ENCODE measurements around the gene WRAP73. TPM values are rescaled to one million over a fixed set of nuclear protein-coding genes. Genes with fewer than 3 reads are reported as not detected.

Gene WRAP73
- total and polyA plus RNA-seq, 8 donors = 0.89 to 55.4 (median 12.6) TPM

DNA sequence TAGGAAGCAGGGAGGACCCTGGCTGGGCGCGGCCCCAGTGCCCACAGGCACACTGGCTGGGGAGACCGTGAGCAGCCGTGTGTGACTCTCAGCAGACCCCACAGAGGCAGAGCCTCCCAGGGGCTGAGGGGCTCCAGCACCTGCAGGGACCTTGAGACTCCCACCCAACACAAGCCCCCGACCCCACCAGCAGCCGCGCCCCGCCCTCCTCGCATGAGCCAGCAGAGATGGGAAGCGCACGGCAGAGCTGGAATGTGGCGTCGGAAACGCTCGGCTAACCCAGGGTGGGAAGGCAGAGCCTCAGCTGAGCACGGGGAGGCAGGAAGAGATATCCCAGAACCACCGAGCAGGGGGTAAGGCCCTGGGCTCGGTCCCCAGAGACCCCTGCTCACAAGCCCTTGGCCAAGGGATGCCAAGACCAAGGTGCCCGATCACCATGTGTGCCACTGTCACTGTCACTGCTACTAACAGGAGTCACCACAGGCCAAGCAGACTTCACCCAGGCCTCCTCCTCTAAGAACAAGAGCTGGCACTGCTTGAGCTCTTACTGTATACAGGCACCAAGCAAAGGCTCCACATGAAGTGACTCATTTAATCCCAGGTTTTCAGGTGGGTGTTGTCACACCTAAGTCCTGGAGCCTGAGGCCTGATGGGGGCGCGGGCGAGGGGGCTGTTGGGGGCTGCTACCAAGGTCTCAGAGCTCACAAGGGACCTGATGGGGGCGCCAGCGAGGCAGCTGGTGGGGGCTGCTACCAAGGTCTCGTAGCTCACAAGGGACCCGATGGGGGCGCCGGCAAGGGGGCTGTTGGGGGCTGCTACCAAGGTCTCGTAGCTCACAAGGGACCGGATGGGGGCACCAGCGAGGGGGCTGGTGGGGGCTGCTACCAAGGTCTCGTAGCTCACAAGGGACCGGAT is 58.7 kb downstream of the WRAP73 start:
- WGBS, 5 donors = 85 to 92% (median 87%) methylated on average over 27 to 32 of the region's 33 CpGs
- Histone ChIP-seq H3K9me3 (no peaks in the 10 kb centered on the region), H3K36me3 (no peaks in the 10 kb centered on the region), H3K4me1 (peaks cover 0 to 10% (median 4%) of the 10 kb centered on the region in 4 donors), H3K4me3 (no peak overlapping the region), H3K27me3 (peaks cover 0 to 22% (median 0%) of the 10 kb centered on the region in 3 donors), H3K27ac (no peak overlapping the region)
- no peak for DNase-seq
- TF ChIP-seq EP300 (IDR thresholded peaks at IDR 0.05) (no peak), POLR2AphosphoS5 (IDR thresholded peaks at IDR 0.05) (no peak), POLR2A (IDR thresholded peaks at IDR 0.05) (no peak)
- TF ChIP-seq, protein P1, sequence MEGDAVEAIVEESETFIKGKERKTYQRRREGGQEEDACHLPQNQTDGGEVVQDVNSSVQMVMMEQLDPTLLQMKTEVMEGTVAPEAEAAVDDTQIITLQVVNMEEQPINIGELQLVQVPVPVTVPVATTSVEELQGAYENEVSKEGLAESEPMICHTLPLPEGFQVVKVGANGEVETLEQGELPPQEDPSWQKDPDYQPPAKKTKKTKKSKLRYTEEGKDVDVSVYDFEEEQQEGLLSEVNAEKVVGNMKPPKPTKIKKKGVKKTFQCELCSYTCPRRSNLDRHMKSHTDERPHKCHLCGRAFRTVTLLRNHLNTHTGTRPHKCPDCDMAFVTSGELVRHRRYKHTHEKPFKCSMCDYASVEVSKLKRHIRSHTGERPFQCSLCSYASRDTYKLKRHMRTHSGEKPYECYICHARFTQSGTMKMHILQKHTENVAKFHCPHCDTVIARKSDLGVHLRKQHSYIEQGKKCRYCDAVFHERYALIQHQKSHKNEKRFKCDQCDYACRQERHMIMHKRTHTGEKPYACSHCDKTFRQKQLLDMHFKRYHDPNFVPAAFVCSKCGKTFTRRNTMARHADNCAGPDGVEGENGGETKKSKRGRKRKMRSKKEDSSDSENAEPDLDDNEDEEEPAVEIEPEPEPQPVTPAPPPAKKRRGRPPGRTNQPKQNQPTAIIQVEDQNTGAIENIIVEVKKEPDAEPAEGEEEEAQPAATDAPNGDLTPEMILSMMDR (IDR thresholded peaks at IDR 0.05) = no peak
- intact Hi-C loops (cut with DNase I; ENCODE audit: low total_unique reads) = no loop called here

DNA sequence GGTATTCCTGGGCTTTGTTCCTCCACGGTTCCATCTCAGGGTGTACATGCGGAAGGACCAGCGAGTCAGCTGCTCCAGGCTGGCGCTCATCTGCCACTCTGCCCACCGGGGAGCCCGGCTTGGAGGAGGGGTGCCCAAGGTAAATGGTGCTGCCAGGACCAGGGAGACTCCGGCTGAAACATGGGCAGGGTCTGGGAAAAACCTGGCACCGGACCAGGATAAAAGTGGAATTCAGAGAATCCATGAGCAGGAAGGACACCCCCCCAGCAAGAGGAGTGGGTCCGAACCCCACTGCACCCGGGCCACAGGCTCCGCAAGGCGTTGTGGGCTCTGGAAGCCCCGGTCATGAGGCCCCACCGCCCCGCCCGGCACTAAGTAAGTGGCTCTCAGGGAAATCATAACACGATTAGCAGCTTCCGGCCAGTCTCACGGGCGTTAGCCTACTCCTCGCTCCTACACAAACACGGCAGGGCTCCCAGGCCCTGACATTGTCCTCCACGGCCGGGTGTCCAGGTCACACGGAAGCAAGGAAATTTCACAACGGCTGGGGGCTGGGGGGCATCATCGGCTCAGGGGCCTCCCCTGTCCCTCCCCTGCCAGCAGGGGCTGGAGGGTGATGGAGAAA is 59.7 kb downstream of the WRAP73 start:
- H3K27ac ChIP-seq = no peak overlapping the region
- 29 to 51% (median 48%) methylated on average over 18 to 27 of the region's 27 CpGs for WGBS, 5 donors

DNA sequence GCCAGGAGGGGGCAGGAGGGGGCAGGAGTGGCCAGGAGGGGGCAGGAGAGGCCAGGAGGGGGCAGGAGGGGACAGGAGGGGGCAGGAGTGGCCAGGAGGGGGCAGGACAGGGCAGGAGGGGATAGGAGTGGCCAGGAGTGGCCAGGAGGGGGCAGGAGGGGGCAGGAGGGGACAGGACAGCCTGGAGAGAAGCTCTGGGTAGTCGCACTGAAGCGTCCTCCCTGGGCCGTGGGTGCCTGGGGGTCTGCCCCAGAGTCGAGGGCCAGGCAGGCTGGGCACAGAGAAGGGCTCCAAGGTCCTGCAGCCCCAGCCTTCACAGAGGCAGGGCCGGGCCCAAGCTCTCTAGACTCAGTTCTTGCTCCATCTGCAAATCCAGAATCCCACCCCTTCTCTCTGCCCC is 61.5 kb downstream of the WRAP73 start:
- H3K27me3 ChIP-seq = peaks cover 0 to 22% (median 0%) of the 10 kb centered on the region in 3 donors
- H3K9me3 ChIP-seq = no peaks in the 10 kb centered on the region
- H3K4me1 ChIP-seq = peaks cover 0 to 10% (median 4%) of the 10 kb centered on the region in 4 donors
- TF ChIP-seq, protein P1 (IDR thresholded peaks at IDR 0.05) = no peak
- TF ChIP-seq POLR2AphosphoS5 (IDR thresholded peaks at IDR 0.05) = no peak
- TF ChIP-seq POLR2A (IDR thresholded peaks at IDR 0.05) = no peak
- TF ChIP-seq EP300 (IDR thresholded peaks at IDR 0.05) = no peak
- DNase-seq = no peak
- H3K27ac ChIP-seq = no peak overlapping the region
- intact Hi-C loops (cut with DNase I; ENCODE audit: low total_unique reads) = no loop called here
- H3K4me3 ChIP-seq = no peak overlapping the region
- no peaks in the 10 kb centered on the region for H3K36me3 ChIP-seq
- 77 to 94% (median 83%) methylated on average over 1 to 5 of the region's 5 CpGs for WGBS, 5 donors

More for the DNA sequence above, 59.7 kb downstream of the WRAP73 start:
- TF ChIP-seq, protein P1 (IDR thresholded peaks at IDR 0.05) = no peak
- TF ChIP-seq POLR2AphosphoS5 (IDR thresholded peaks at IDR 0.05) = no peak
- no peak for TF ChIP-seq EP300 (IDR thresholded peaks at IDR 0.05)
- no peak for TF ChIP-seq POLR2A (IDR thresholded peaks at IDR 0.05)
- Histone ChIP-seq H3K4me3 (no peak overlapping the region), H3K27me3 (peaks cover 0 to 22% (median 0%) of the 10 kb centered on the region in 3 donors), H3K9me3 (no peaks in the 10 kb centered on the region), H3K4me1 (peaks cover 0 to 10% (median 4%) of the 10 kb centered on the region in 4 donors), H3K36me3 (no peaks in the 10 kb centered on the region)
- DNase-seq = peak; percentile 31 to 79
- intact Hi-C loops (cut with DNase I; ENCODE audit: low total_unique reads) = no loop called here

DNA sequence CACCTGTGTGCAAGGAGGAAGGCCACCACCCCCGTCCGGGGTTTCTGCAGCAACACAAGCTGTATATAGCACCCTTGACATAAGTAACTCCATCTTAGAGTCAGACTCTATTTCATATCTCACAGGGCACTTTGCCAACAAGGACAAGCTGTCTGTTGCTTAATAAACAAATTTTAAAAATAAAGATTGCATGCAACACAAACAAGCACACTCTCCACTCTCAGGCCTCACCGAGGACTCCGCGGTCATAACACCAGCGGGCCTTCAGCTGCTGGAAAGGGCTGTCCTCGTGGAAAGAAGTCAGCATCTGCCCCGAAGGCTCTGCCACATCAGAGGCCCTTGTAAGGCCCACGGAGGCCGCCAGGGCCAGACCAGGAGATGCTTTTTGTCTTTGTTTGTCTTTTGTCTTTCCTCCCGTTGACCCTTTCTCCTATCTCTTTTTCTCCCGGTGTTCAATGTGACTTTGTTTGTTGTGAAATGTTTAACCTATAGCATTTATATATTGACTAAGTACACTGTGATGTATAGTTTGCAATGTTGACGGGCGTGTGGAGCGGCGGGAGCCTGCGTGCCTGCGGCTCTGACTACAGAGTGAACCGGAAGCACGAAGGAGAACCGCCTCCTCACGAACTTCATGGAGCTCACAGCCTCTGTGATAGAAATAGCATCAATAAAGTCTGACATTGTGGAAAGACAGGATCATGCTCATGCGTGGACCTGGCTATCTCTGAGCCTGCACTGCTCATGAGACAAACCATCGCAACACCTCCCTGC is 62.7 kb downstream of the WRAP73 start:
- peak; percentile 52 to 70 for DNase-seq
- peak in 1 of 3 donors; percentile 9 for TF ChIP-seq POLR2AphosphoS5 (IDR thresholded peaks at IDR 0.05)
- TF ChIP-seq, protein P1 (IDR thresholded peaks at IDR 0.05) = no peak
- intact Hi-C loops (cut with DNase I; ENCODE audit: low total_unique reads) = no loop called here
- H3K9me3 ChIP-seq = no peaks in the 10 kb centered on the region
- 44 to 58% (median 54%) methylated on average over 24 of the region's 24 CpGs for WGBS, 5 donors
- peaks cover 0 to 24% (median 0%) of the 10 kb centered on the region in 3 donors for H3K27me3 ChIP-seq
- peaks cover 0 to 10% (median 4%) of the 10 kb centered on the region in 4 donors for H3K4me1 ChIP-seq
- no peak overlapping the region for H3K27ac ChIP-seq
- H3K4me3 ChIP-seq = no peak overlapping the region
- H3K36me3 ChIP-seq = no peaks in the 10 kb centered on the region

All from stomach (tissue), 9 donors.